KOPT-K1 (cell line): ENCODE data around the gene LARP4.
A peak's percentile ranks its signal among the peaks of the same experiment; 100 is the strongest.
"Not testable (repeated sequence)": the region's sequence is repeated elsewhere in the genome, so short reads cannot be mapped to it uniquely, and the experiment has no call there.

Experiments
- H3K27ac ChIP-seq: fragments of 200-600 bp; sonication (generic); 2 replicates; pipeline ENCODE4 v1.5.1; 2016; ENCODE audit warnings: antibody characterized with exemption, mild to moderate bottlenecking, low read depth, low read length; ENCODE audit not compliant: poor library complexity, severe bottlenecking
- H3K36me3 ChIP-seq: fragments of 200-600 bp; sonication (generic); 2 replicates; pipeline ENCODE4 v1.5.1; 2017; ENCODE audit warnings: antibody characterized with exemption, mild to moderate bottlenecking, low read length, moderate library complexity; ENCODE audit not compliant: insufficient read depth
- H3K9me3 ChIP-seq: fragments of 200-600 bp; sonication (generic); 2 replicates; pipeline ENCODE4 v1.5.1; 2017; ENCODE audit warnings: antibody characterized with exemption, low read length, mild to moderate bottlenecking; ENCODE audit not compliant: insufficient read depth, poor library complexity, severe bottlenecking

The LARP4 gene

GRCh38 chr12:50498119-50498518 is 97.4 kb downstream of the LARP4 start:
- H3K36me3 ChIP-seq, H3K27ac ChIP-seq: not testable (repeated sequence)
- H3K9me3 ChIP-seq: peaks cover 65% of the 10 kb centered on the region

GRCh38 chr12:50504798-50505674 is 104.4 kb downstream of the LARP4 start, which contains the start of gene DIP2B:
Gene DIP2B, plus strand, starts transcription at chr12:50504985. Its CDS starts 156 bp downstream, at chr12:50505141.
- Histone ChIP-seq H3K9me3 (peaks cover 2% of the 10 kb centered on the region), H3K36me3 (no peaks in the 10 kb centered on the region), H3K27ac (peak within 1 kb of the TSS; percentile 73)

- no peaks in the 10 kb centered on the region for H3K36me3 ChIP-seq
- H3K27ac ChIP-seq: peak overlapping the region; percentile 73
- H3K9me3 ChIP-seq: no peaks in the 10 kb centered on the region
Observed at GRCh38 chr12:50505675-50506530, 105.2 kb downstream of the LARP4 start.

GRCh38 chr12:50506753-50507473 is 106.2 kb downstream of the LARP4 start:
- Histone ChIP-seq H3K27ac (no peak overlapping the region), H3K36me3 (no peaks in the 10 kb centered on the region), H3K9me3 (no peaks in the 10 kb centered on the region)

GRCh38 chr12:50507474-50507838 is 106.8 kb downstream of the LARP4 start:
- Histone ChIP-seq H3K9me3 (no peaks in the 10 kb centered on the region), H3K27ac (no peak overlapping the region), H3K36me3 (no peaks in the 10 kb centered on the region)

- no peaks in the 10 kb centered on the region for H3K9me3 ChIP-seq
- no peaks in the 10 kb centered on the region for H3K36me3 ChIP-seq
- H3K27ac ChIP-seq: no peak overlapping the region
Observed at GRCh38 chr12:50507930-50508329, 107.2 kb downstream of the LARP4 start.

GRCh38 chr12:50508414-50508813 is 107.7 kb downstream of the LARP4 start:
- H3K36me3 ChIP-seq: no peaks in the 10 kb centered on the region
- H3K27ac ChIP-seq: no peak overlapping the region
- no peaks in the 10 kb centered on the region for H3K9me3 ChIP-seq

- Histone ChIP-seq H3K36me3 (no peaks in the 10 kb centered on the region), H3K27ac (no peak overlapping the region), H3K9me3 (no peaks in the 10 kb centered on the region)
Observed at GRCh38 chr12:50508970-50509663, 108.4 kb downstream of the LARP4 start.

GRCh38 chr12:50514526-50515276 is 114.0 kb downstream of the LARP4 start:
- no peaks in the 10 kb centered on the region for H3K36me3 ChIP-seq
- H3K9me3 ChIP-seq: no peaks in the 10 kb centered on the region
- H3K27ac ChIP-seq: peak overlapping the region; percentile 11

- Histone ChIP-seq H3K36me3 (no peaks in the 10 kb centered on the region), H3K9me3 (no peaks in the 10 kb centered on the region), H3K27ac (no peak overlapping the region)
Observed at GRCh38 chr12:50515587-50515986, 114.9 kb downstream of the LARP4 start.

- Histone ChIP-seq H3K36me3 (no peaks in the 10 kb centered on the region), H3K9me3 (no peaks in the 10 kb centered on the region), H3K27ac (no peak overlapping the region)
Observed at GRCh38 chr12:50517421-50518048, 116.8 kb downstream of the LARP4 start.

GRCh38 chr12:50518090-50518489 is 117.4 kb downstream of the LARP4 start:
- Histone ChIP-seq H3K27ac (no peak overlapping the region), H3K9me3 (peaks cover 1% of the 10 kb centered on the region), H3K36me3 (no peaks in the 10 kb centered on the region; the same call in 1 of the 2 replicates)

GRCh38 chr12:50519353-50519752 is 118.7 kb downstream of the LARP4 start:
- no peaks in the 10 kb centered on the region; the same call in 1 of the 2 replicates for H3K36me3 ChIP-seq
- H3K27ac ChIP-seq: no peak overlapping the region
- peaks cover 6% of the 10 kb centered on the region for H3K9me3 ChIP-seq
